HT-29 (cell line): Measurements from ENCODE around the gene PCBP4. TPM values are rescaled to one million over a fixed set of nuclear protein-coding genes. Genes with fewer than 3 reads are reported as not detected.
A peak's percentile ranks its signal among the peaks of the same experiment; 100 is the strongest.
"Not testable (repeated sequence)": the region's sequence is repeated elsewhere in the genome, so short reads cannot be mapped to it uniquely, and the experiment has no call there.

Experiments used
- DNase-seq: peaks from one replicate; pipeline ENCODE4 v3.0.0-alpha.2; 2015; ENCODE audit warnings: low spot score
- total RNA-seq: library from RNA; depleted of rRNA; stranded (reverse); fragments of >200 nt; shearing (Covaris generic); gene quantifications from 2 replicates; pipeline ENCODE4 v1.2.3, GENCODE V29; 2014

The PCBP4 gene
- total RNA-seq, 1 experiment from 2014 or later = 19.3 TPM

GRCh38 chr3:51940648-51941462 is 26.4 kb downstream of the PCBP4 start:
- no peak for DNase-seq

- DNase-seq = no peak
Observed at GRCh38 chr3:51938780-51939425, 28.4 kb downstream of the PCBP4 start.

GRCh38 chr3:51937611-51938450 is 29.4 kb downstream of the PCBP4 start:
- DNase-seq = no peak

- no peak for DNase-seq
Observed at GRCh38 chr3:51937014-51937413, 30.2 kb downstream of the PCBP4 start.

GRCh38 chr3:51935886-51936755 is 31.1 kb downstream of the PCBP4 start:
- DNase-seq = no peak

GRCh38 chr3:51934991-51935885 is 32.0 kb downstream of the PCBP4 start:
- no peak for DNase-seq

- no peak for DNase-seq
Observed at GRCh38 chr3:51934139-51934850, 33.0 kb downstream of the PCBP4 start.

GRCh38 chr3:51933471-51934138 is 33.6 kb downstream of the PCBP4 start:
- no peak for DNase-seq

- no peak for DNase-seq
Observed at GRCh38 chr3:51932471-51933370, 34.5 kb downstream of the PCBP4 start.

GRCh38 chr3:51931756-51932155 is 35.5 kb downstream of the PCBP4 start:
- DNase-seq = no peak

- DNase-seq = no peak
Observed at GRCh38 chr3:51930439-51930838, 36.8 kb downstream of the PCBP4 start.

GRCh38 chr3:51929420-51930003 is 37.7 kb downstream of the PCBP4 start:
- DNase-seq = peak; percentile 18

GRCh38 chr3:51928981-51929380 is 38.3 kb downstream of the PCBP4 start:
- DNase-seq = not testable (repeated sequence)

GRCh38 chr3:51928438-51928837 is 38.8 kb downstream of the PCBP4 start:
- no peak for DNase-seq

- DNase-seq = no peak
Observed at GRCh38 chr3:51927061-51927977, 39.9 kb downstream of the PCBP4 start.

- no peak for DNase-seq
Observed at GRCh38 chr3:51921081-51921578, 46.1 kb downstream of the PCBP4 start.
